ENCODE results near the gene HSD17B1.

DNA sequence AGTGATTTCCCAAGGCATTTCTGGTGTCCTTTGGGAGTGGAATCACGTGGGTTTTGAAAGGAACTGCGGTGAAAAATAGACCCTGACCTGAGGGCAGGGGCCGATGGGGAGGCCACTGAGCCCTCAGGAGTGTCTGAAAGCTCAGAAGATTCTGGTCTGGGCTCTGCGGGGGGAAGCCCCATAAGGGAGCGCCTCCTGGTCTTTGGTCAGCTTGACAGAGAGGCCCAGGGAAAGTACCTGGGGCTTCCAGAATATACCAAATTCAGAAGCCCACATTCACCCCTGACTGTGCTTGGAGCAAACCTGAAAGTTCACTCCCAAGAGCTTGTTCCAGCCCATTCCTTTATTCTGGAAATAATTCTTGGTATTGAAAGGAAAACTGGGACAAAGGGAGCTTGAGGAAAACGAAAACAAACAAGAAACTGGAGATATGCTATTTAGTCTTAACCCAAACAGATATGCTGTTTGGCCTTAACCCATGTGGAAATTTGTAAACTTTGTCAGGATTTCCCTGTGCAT is 39.9 kb upstream of the HSD17B1 start:
- no peak for TF ChIP-seq POLR2A (IDR thresholded peaks at IDR 0.05; ENCODE audit: low read depth, low read length)
- TF ChIP-seq, protein P1, sequence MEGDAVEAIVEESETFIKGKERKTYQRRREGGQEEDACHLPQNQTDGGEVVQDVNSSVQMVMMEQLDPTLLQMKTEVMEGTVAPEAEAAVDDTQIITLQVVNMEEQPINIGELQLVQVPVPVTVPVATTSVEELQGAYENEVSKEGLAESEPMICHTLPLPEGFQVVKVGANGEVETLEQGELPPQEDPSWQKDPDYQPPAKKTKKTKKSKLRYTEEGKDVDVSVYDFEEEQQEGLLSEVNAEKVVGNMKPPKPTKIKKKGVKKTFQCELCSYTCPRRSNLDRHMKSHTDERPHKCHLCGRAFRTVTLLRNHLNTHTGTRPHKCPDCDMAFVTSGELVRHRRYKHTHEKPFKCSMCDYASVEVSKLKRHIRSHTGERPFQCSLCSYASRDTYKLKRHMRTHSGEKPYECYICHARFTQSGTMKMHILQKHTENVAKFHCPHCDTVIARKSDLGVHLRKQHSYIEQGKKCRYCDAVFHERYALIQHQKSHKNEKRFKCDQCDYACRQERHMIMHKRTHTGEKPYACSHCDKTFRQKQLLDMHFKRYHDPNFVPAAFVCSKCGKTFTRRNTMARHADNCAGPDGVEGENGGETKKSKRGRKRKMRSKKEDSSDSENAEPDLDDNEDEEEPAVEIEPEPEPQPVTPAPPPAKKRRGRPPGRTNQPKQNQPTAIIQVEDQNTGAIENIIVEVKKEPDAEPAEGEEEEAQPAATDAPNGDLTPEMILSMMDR (IDR thresholded peaks at IDR 0.05; ENCODE audit: extremely low read depth in 1 of 2, insufficient read depth in 1 of 2, low read depth in 1 of 2, low read length in 2 of 2): no peak
